GM21529 (cell line): ENCODE data around the gene MTA1.
A peak's percentile ranks its signal among the peaks of the same experiment; 100 is the strongest.

ENCODE experiments used
- ATAC-seq: cut with Tn5 transposase; IDR thresholded peaks from one replicate; pipeline ENCODE4 v1.9.1; 2021; ENCODE audit not compliant: unreplicated experiment

MTA1 gene

GRCh38 chr14:105485739-105486162 lies 66.1 kb downstream of the MTA1 start:
- no peak for ATAC-seq

DNA sequence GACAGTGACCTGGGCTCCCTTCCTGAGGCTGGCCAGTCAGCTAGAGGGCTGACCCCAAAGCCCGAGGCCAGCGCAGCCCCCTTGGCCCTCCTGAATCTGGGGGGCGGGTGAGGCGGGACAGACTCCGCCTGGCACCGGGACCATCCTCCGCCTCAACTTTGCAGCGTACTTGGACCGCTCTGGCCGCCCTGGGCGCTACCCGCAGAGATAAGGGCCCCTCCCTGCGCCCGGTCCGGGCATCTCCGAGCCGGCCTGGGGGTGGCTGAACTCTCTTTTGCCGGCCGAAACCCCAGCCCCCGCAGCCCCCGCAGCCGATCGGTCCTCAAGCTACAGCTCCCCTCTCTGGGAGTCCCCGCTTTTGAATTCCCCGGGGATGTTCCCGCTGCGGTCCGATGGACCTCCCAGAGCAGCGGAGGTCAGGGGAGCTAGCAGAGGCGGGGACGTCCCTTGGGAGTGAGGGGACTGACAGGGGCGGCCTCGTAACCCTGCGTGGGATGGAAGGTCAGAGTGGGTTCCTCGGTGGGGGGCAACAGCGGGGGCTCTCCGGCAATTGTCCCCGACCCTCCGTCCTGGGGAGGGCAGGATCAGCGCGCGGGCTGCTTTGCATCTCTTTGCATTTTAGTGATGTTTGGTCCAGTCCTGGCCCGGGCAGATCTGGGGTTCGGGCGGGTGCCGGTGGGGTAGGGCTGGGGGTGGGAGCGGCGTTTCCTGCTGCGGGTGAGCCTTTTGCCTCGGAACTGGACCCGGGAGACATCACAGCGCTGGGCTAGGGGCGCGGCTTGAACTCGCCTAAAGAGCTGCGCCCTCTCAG lies 66.7 kb downstream of the MTA1 start, which contains the start of gene CRIP1:
Gene CRIP1, plus strand, starts transcription at position 724 of the 811 bp plus-strand sequence. CDS start 374 bp downstream, outside the sequence.
- no peak for ATAC-seq

DNA sequence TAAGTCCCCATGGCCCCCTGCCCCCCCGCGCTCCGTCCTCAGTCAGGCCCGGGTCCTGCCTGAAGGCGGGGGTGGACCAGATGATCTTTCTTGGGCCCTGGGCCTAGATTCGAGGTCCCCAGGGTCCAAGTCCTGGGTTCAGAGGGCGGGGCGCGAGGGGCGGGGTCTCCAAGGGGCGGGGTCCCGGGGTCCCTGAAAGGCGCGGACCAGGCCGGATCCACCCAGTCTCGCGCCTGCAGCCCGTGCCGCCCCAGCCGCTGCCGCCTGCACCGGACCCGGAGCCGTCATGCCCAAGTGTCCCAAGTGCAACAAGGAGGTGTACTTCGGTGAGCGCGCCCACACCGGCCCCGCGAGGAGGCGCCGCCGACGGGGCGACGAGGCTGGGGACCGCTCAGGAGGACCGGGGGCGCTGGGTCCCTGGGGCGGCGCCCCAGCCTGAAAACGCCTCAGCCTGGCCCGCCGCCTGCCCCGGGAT lies 67.4 kb downstream of the MTA1 start:
- ATAC-seq, result no peak

DNA sequence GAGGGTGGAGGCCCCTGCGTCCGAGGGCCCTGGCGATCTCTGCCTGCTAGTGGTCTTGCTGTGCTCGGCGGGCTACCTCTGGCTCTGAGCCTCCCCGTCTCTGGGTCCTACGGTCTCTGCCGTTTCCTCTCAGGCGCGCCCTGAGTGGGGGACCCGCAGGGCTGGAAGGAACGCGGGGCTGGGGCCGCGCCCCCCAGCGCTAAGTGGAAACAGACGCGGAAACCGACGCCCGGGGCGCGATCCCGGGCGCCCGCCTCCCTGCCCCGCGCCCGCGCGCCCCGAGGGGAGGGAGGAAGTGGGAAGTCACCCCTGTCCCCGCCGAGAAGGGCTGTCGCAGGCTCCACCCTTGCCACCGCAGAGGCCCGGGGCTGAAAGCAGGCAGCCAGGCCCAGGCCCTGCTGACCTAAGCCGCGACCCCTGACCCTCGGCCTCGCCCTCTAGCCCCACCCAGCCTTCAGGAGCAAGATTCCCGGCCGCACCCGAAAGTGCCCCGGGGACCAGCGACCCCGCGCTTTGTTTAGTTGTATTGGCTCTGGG lies 67.9 kb downstream of the MTA1 start:
- ATAC-seq, result no peak

GRCh38 chr14:105487986-105488777 lies 68.6 kb downstream of the MTA1 start:
- ATAC-seq, result no peak

- ATAC-seq, result no peak
These were observed 69.3 kb downstream of the MTA1 start for GRCh38 chr14:105488781-105489541.

DNA sequence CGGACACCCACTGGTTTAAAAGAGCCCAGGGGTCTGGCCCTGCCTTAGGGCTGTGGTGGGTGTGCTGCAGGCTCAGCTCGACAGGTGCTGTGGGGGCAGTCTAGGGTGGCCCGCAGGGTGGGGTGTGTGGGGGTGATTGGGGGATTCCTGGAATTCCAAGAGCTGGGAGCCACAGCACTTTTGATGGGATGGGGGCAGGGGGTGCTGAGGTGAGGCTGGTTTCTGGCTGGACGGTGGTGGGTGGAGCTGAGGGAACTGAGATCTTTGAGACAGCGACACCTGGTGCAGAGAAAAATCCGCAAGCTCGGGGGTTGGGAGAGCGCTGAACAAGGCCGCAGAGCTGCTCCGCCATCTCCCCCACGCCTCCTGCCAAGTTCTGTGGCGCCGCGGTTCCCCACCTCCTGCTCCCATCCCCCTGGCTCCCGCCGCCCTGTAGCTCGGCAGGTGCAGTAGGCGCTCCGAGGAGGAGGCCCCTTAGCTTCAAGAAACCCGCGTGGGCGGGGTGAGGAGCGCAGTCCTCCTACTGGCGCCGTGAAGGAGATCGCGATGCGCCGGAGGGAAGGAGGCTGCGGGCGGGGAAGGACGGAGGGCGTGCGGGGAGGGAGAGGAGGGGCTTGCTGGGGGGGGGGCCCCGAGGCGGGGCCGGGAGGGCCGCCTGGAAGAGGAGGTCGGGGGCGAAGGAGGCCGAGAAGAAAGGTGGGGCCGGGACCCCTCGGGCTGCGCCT lies 70.1 kb downstream of the MTA1 start:
- no peak for ATAC-seq

DNA sequence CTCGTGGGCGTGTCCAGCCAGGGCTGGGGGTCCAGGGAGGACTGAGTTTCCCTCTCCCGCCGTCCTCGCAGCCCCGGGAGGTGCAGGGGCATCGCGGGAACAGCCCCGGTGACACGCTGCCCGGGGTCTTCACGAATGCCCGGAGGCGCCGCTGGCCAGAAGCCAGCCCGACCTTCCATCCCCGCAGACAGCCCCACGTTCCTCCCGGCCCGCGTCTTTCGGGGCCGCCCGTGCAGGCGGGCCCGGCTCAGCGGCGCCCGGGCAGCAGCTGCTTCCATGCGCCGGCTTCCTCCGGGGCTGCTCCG lies 70.6 kb downstream of the MTA1 start:
- peak; percentile 3 for ATAC-seq

DNA sequence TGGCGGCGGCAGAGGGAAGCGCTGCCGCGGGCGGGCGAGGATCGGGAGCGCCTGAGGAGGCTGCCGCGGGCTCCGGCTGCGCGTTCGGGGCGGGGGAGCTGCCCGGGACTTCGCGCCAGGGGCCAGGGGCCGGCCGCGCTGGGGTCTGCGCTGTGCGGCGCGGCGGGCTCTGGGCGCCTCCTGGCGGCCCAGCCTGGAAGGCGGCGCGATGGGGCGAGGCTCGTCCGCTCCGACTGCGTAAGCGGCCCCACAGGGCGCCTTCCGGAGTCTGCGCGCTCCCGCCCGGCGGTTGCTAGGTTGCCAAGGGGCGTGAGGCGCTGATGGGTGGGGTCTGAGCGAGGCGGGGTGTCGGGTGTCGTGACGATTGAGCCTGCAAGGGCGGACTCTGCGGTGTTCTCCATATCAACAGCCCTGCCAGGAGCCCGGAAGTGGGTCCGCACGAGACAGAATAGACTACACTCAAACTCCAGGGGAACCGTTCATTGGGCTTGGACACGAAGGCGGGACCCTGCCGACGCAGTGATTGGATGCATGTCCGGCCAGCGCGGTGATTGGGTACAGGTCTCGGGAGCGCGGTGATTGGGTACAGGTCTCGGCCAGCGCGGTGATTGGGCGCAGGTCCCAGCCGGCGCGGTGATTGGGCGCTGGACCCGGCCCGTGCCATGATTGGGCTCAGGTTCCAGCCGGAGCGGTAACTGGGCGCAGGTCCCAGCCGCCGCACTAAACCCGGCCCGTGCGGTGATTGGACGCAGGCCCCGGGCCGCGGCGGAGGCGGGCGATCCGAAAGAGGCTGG lies 71.1 kb downstream of the MTA1 start, which contains the start of gene TEDC1:
Gene TEDC1, plus strand, starts transcription at position 675 of the 794 bp plus-strand sequence. CDS start 130 bp downstream, outside the sequence.
- peak; percentile 68 for ATAC-seq

DNA sequence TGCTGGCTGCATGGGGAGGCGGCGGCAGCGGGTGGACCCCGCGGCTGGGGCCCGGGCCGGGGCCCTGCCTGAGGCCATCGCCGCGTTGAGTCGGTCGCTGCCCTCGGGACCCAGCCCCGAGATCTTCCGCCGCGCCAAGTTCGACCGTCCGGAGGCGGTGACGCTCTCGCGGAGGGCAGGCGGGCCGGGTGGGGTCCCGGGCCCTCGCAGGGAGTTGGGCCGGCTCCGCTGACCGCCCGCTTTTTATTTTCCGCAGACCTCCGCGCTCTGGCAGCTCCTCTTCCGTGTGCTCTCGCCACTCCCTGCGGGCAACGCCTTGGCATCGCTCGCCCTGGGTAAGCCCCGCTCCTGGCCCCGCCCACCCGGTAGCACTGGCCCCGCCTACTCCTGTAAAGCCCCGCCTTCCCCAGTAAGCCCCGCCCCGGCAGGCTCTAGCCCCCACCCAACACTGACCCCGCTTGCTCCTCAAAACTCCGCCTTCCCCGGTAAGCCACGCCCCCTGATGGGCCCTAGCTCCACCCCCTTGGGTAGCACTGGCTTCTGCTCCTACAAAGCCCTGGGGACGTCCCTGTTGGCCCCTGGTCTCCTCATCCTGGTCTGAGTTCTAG lies 71.8 kb downstream of the MTA1 start:
- ATAC-seq, result no peak

- ATAC-seq, result no peak
These were observed 72.7 kb downstream of the MTA1 start for GRCh38 chr14:105492031-105492970.

GRCh38 chr14:105492971-105493871 lies 73.6 kb downstream of the MTA1 start:
- no peak for ATAC-seq

- ATAC-seq, result no peak
These were observed 74.4 kb downstream of the MTA1 start for GRCh38 chr14:105493921-105494605.

DNA sequence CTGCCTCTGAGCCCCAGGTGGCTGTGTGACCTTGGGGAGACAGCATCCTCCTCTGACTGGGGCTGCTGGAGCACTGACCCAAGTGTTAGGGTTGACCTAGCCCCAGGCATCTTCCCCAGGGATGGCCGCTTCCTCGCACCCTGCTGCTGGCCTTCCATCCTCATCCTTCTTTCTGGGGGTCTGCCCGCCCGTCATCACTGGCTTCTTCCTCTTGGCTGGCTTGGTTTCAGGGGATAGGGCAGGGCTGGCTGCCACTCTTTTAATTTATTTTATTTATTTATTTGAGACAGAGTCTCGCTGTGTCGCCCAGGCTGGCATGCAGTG lies 74.9 kb downstream of the MTA1 start:
- ATAC-seq, result no peak

DNA sequence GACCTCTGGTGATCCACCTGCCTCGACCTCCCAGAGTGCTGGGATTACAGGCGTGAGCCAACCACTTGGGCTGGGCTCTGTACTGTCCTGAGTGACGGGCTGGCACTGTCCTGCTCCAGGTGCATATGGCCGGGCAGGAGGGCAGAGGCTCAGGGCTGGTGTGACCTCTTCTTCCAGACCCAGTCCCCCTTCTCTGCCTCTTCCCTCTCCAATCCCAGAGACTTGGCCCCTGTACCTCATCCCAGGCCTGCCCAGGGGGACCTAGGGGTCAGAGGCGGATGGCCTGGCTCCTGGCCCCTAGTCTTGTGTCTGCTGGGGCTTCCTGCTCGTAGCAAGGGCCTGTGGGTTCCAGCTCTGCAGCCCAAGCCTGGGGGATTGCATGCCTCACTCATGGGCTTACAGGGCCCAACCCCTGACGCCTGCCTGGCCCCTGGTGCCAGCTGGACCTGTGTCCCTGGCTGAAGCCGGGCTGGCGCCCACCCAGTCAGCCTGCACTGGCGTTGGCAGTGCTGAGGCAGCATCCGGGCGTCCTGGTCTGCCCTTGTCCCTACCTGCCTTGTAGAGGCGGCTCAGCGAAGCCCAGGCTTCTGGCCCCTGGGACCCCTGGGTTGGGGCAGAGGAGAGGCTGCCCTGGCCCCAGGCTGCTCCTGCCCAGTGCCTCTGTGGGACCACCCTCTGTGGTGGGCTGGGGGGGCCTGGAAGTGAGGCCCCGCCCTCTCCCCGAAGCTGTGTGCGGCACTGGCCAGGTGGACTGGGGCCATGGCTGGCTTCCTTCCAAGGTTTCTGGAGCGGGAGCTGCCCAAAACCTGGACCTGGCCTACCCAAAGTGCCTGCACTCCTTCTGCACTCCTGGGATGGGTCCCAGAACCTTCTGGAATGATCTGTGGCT lies 75.7 kb downstream of the MTA1 start:
- ATAC-seq, result no peak
